Fibroblast of mammary gland (primary cell): ENCODE data around the gene SH3D19.
"Not testable (repeated sequence)": the region's sequence is repeated elsewhere in the genome, so short reads cannot be mapped to it uniquely, and the experiment has no call there.

Experiments used
- DNase-seq: peaks from one replicate; pipeline ENCODE4 v3.0.0-alpha.2; 2010; ENCODE audit warnings: low read depth
- H3K4me3 ChIP-seq: 2 replicates; pipeline ENCODE4 v1.5.1; 2011; ENCODE audit warnings: low read depth, mild to moderate bottlenecking, low read length, moderate library complexity; ENCODE audit not compliant: control insufficient read depth
- CTCF ChIP-seq: conservative IDR thresholded peaks from 2 replicates; pipeline ENCODE4 v1.5.1; 2011; ENCODE audit warnings: low read depth, low read length, inconsistent platforms; ENCODE audit not compliant: control insufficient read depth, insufficient read depth

Gene SH3D19

GRCh38 chr4:151248519-151248918, 76.9 kb downstream of the SH3D19 start:
- no peak overlapping the region for H3K4me3 ChIP-seq
- no peak for DNase-seq
- TF ChIP-seq CTCF, result no peak

- H3K4me3 ChIP-seq, result no peak overlapping the region
- no peak for DNase-seq
- no peak for TF ChIP-seq CTCF
Observed at GRCh38 chr4:151247395-151247794, 78.0 kb downstream of the SH3D19 start.

- TF ChIP-seq CTCF, result no peak
- no peak for DNase-seq
- no peak overlapping the region for H3K4me3 ChIP-seq
Observed at GRCh38 chr4:151246742-151247141, 78.7 kb downstream of the SH3D19 start.

- no peak overlapping the region for H3K4me3 ChIP-seq
- no peak for DNase-seq
- TF ChIP-seq CTCF, result no peak
Observed at GRCh38 chr4:151242305-151242704, 83.1 kb downstream of the SH3D19 start.

GRCh38 chr4:151239608-151240007, 85.8 kb downstream of the SH3D19 start:
- no peak overlapping the region for H3K4me3 ChIP-seq
- DNase-seq, result no peak
- TF ChIP-seq CTCF, result no peak

GRCh38 chr4:151238477-151238876, 86.9 kb downstream of the SH3D19 start:
- peak; percentile 45 for DNase-seq
- TF ChIP-seq CTCF, result no peak

GRCh38 chr4:151236036-151236435, 89.4 kb downstream of the SH3D19 start:
- no peak for TF ChIP-seq CTCF
- DNase-seq, result no peak
- no peak overlapping the region for H3K4me3 ChIP-seq

More at GRCh38 chr4:151238477-151238876, 86.9 kb downstream of the SH3D19 start:
- no peak overlapping the region for H3K4me3 ChIP-seq

GRCh38 chr4:151235373-151235772, 90.0 kb downstream of the SH3D19 start:
- not testable (repeated sequence) for H3K4me3 ChIP-seq, DNase-seq
